Retina (tissue), 1 donor: Measurements from ENCODE around the gene SKAP1.
A peak's percentile ranks its signal among the peaks of the same experiment; 100 is the strongest.

Experiments used
- DNase-seq: peaks from one replicate; pipeline ENCODE4 v3.0.0-alpha.2; 2016

SKAP1 gene

GRCh38 chr17:48134912-48135480 lies 295.0 kb downstream of the SKAP1 start:
- DNase-seq = no peak

GRCh38 chr17:48132385-48132784 lies 297.6 kb downstream of the SKAP1 start:
- no peak for DNase-seq

- DNase-seq = no peak
These were observed 298.7 kb downstream of the SKAP1 start for GRCh38 chr17:48131216-48131824.

- no peak for DNase-seq
These were observed 300.0 kb downstream of the SKAP1 start for GRCh38 chr17:48129981-48130380.

- no peak for DNase-seq
These were observed 301.6 kb downstream of the SKAP1 start for GRCh38 chr17:48128400-48128799.

GRCh38 chr17:48127371-48128051 lies 302.5 kb downstream of the SKAP1 start:
- no peak for DNase-seq

- no peak for DNase-seq
These were observed 303.5 kb downstream of the SKAP1 start for GRCh38 chr17:48126532-48126850.

- peak; percentile 30 for DNase-seq
These were observed 304.0 kb downstream of the SKAP1 start for GRCh38 chr17:48125829-48126531.

GRCh38 chr17:48123776-48124388 lies 306.1 kb downstream of the SKAP1 start:
- no peak for DNase-seq

GRCh38 chr17:48123111-48123510 lies 306.9 kb downstream of the SKAP1 start:
- no peak for DNase-seq

- no peak for DNase-seq
These were observed 307.4 kb downstream of the SKAP1 start for GRCh38 chr17:48122665-48123045.

GRCh38 chr17:48121923-48122664 lies 307.9 kb downstream of the SKAP1 start:
- no peak for DNase-seq

GRCh38 chr17:48113201-48113676 lies 316.8 kb downstream of the SKAP1 start:
- DNase-seq = no peak

- DNase-seq = no peak
These were observed 318.1 kb downstream of the SKAP1 start for GRCh38 chr17:48111937-48112241.

GRCh38 chr17:48110761-48111160 lies 319.3 kb downstream of the SKAP1 start:
- no peak for DNase-seq

- peak; percentile 96 for DNase-seq
These were observed 322.6 kb downstream of the SKAP1 start, which contains the start of gene SNX11 for GRCh38 chr17:48107137-48108055. SNX11 (plus strand) TSS chr17:48107766; CDS start chr17:48112044, 4,278 bp downstream.

- no peak for DNase-seq
These were observed 323.2 kb downstream of the SKAP1 start for GRCh38 chr17:48106802-48107136.

GRCh38 chr17:48104440-48104839 lies 325.6 kb downstream of the SKAP1 start:
- no peak for DNase-seq

GRCh38 chr17:48102798-48103715 lies 327.0 kb downstream of the SKAP1 start:
- DNase-seq = no peak

- DNase-seq = no peak
These were observed 327.8 kb downstream of the SKAP1 start for GRCh38 chr17:48102043-48102750.
